DMS53 treated with DMSO at 0.1 percent for 48 hours (cell line): ENCODE measurements around the gene NGFR.

Experiments
- DNase-seq: peaks from one replicate; lab custom pipeline; 2025; ENCODE audit not compliant: unreplicated experiment; lab: John Stamatoyannopoulos, UW

The NGFR gene

GRCh38 chr17:49494986-49495841 is at the start of gene NGFR:
NGFR (plus strand) TSS chr17:49495293; CDS start chr17:49495418, 125 bp downstream.
- no peak for DNase-seq

GRCh38 chr17:49445591-49445990 is 49.5 kb upstream of the NGFR start:
- DNase-seq: no peak

GRCh38 chr17:49447628-49448302 is 47.3 kb upstream of the NGFR start:
- DNase-seq: no peak

- no peak for DNase-seq
These were observed 44.9 kb upstream of the NGFR start for GRCh38 chr17:49450181-49450580.

- DNase-seq: no peak
These were observed 44.4 kb upstream of the NGFR start for GRCh38 chr17:49450735-49451134.

- DNase-seq: no peak
These were observed 42.9 kb upstream of the NGFR start for GRCh38 chr17:49452201-49452600.

- DNase-seq: no peak
These were observed 42.4 kb upstream of the NGFR start for GRCh38 chr17:49452661-49453060.

GRCh38 chr17:49454050-49454449 is 41.0 kb upstream of the NGFR start:
- DNase-seq: no peak

GRCh38 chr17:49455272-49455861 is 39.7 kb upstream of the NGFR start:
- DNase-seq: no peak

- no peak for DNase-seq
These were observed 38.7 kb upstream of the NGFR start for GRCh38 chr17:49456183-49456965.

- DNase-seq: no peak
These were observed 37.2 kb upstream of the NGFR start for GRCh38 chr17:49457564-49458535.

- no peak for DNase-seq
These were observed 35.6 kb upstream of the NGFR start for GRCh38 chr17:49459401-49459984.

GRCh38 chr17:49460401-49460800 is 34.7 kb upstream of the NGFR start:
- DNase-seq: no peak

- no peak for DNase-seq
These were observed 33.5 kb upstream of the NGFR start for GRCh38 chr17:49461580-49461979.

GRCh38 chr17:49464049-49464448 is 31.0 kb upstream of the NGFR start:
- DNase-seq: no peak

GRCh38 chr17:49465331-49465903 is 29.7 kb upstream of the NGFR start:
- no peak for DNase-seq

- no peak for DNase-seq
These were observed 28.7 kb upstream of the NGFR start for GRCh38 chr17:49466436-49466835.

GRCh38 chr17:49467175-49467574 is 27.9 kb upstream of the NGFR start:
- no peak for DNase-seq

GRCh38 chr17:49468811-49469385 is 26.2 kb upstream of the NGFR start:
- DNase-seq: no peak
